ENCODE data around the gene CYB5A.

CYB5A gene

DNA sequence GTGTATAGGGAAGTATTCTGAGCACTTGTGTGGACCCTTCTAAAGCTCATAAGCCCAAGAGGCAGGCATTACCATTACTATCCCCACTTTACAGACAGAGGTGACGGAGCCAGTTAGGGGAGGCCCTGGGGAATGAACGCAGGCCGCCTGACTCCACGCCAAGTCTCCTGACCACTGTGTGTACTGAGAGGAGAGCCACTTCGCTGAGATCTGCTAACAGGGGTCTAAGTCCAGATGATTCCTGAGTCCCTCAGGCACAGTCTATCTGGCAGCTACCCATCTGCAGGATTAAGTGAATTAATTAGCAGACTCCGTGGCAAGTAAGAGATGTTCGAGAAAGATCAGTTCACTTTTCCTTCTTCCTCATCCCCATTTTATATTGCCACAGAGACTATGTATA lies 13.7 kb downstream of the CYB5A start:
- DNase-seq (ENCODE audit: low read depth in 1 of 2, low spot score in 1 of 2), result no peak

- DNase-seq (ENCODE audit: low read depth in 1 of 2, low spot score in 1 of 2), result no peak
These were observed 14.5 kb downstream of the CYB5A start for GRCh38 chr18:74277296-74277695.

DNA sequence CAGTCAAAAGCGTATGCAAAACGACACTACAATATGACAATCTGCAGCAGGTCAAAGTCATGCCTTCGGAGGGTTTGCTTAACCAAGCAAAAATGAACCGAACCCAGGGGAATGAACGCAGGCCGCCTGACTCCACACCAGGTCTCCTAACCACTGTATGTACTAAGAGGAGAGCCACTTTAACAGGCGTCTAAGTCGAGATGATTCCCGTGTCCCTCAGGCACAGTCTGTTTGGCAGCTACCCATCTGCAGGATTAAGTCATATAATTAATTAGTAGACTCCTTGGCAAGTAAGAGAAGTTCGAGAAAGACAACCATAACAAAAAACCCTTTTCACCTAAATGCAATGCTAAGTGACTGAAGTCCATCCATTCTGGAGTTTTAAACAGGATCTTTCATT lies 15.2 kb downstream of the CYB5A start:
- no peak for DNase-seq (ENCODE audit: low read depth in 1 of 2, low spot score in 1 of 2)

- no peak for DNase-seq (ENCODE audit: low read depth in 1 of 2, low spot score in 1 of 2)
These were observed 16.0 kb downstream of the CYB5A start for GRCh38 chr18:74275736-74276135.

DNA sequence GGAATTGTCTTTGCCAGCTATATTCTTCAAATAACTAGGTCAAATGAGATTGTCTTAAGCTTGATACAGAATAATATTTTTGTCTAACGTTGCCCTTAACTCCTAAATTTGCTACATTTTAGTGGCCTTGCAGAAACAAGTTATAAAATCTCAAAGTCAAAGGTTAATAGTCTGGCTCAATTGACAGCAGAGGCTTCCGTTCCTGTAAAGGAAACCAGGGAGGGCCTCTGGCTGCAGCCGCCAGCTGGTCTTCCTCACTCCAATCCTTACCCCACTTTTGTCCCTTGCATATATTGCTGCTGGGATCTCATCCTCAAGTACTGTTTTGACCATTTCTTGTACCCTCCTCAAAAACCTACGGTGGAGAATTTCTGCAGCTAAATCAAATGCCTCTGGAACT lies 17.1 kb downstream of the CYB5A start:
- no peak for DNase-seq (ENCODE audit: low read depth in 1 of 2, low spot score in 1 of 2)

DNA sequence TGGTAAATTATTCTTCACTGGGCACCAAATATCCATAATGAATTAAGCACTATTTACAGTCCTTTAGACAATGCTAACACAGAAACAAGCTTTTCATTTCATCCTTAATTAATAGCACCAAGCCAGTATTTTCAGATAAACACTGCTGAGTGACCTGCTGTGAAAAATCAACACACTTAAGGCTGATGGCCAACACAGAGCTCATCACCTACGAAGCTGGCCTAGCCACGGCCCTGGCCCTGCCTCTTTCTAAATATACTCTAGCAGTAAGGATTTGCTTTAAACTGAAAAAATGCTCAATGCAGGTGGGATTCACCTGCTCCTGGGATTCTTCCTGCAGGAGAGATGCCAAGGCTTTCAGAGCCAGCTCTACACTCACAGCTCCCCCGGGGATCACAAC lies 18.4 kb downstream of the CYB5A start:
- no peak for DNase-seq (ENCODE audit: low read depth in 1 of 2, low spot score in 1 of 2)

GRCh38 chr18:74271635-74272034 lies 20.1 kb downstream of the CYB5A start:
- DNase-seq (ENCODE audit: low read depth in 1 of 2, low spot score in 1 of 2), result no peak

GRCh38 chr18:74268933-74269620 lies 22.7 kb downstream of the CYB5A start:
- no peak for DNase-seq (ENCODE audit: low read depth in 1 of 2, low spot score in 1 of 2)

DNA sequence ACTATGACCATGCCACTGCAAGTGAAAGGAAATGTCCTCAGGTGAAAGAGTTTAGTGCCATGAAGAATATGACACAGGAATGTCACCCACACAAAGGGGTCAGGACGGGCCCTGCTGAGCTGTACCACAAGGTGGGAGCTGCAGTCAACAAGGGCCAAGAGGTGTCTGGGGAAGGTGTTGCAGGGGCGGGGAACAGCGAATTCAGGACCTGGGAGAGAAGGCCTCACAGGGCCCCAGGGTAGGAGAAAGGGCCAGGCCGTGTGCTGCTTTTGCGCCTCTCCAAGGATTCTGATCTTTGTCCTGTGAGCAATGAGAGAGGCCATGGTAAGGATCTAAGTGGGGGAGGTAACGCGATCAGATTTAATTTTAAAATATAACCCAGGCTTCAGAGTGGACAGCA lies 23.6 kb downstream of the CYB5A start:
- DNase-seq (ENCODE audit: low read depth in 1 of 2, low spot score in 1 of 2), result no peak

GRCh38 chr18:74266161-74266560 lies 25.6 kb downstream of the CYB5A start:
- no peak for DNase-seq (ENCODE audit: low read depth in 1 of 2, low spot score in 1 of 2)

GRCh38 chr18:74265546-74266098 lies 26.1 kb downstream of the CYB5A start:
- DNase-seq (ENCODE audit: low read depth in 1 of 2, low spot score in 1 of 2), result no peak

DNA sequence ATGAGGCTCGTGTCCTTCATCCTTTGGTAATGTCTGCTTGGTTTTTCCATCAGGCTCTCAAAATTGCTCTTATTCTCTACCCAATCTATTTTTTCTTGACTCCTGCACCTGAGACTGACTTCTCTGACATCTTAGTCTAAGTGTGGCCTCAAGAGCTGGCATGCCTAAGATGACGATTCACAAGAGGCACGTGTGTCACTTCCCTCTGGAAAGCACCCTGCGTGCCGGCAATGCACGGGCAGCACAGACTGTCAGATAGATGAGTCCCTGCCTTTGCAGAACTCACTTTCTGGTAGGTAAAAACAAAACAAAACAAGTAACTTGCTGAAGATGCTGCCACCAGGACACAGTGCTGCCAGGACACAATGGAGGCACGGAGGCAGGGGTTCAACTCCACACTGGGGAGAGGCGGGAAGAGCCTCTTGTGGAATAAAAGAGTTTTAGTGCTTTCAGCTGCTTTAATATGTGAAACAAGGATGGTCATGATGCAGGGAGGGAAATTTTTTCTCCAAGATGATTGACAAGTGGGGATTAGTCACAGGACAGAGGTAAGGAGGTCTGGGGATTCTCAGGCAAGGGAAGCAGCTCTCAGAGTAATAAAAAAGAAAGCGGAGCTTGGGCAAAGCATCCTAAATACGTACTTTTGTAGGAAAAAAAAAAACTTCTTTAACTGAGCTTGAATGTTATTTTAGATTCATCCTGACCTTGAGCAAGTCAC lies 27.3 kb downstream of the CYB5A start:
- no peak for DNase-seq (ENCODE audit: low read depth in 1 of 2, low spot score in 1 of 2)

DNA sequence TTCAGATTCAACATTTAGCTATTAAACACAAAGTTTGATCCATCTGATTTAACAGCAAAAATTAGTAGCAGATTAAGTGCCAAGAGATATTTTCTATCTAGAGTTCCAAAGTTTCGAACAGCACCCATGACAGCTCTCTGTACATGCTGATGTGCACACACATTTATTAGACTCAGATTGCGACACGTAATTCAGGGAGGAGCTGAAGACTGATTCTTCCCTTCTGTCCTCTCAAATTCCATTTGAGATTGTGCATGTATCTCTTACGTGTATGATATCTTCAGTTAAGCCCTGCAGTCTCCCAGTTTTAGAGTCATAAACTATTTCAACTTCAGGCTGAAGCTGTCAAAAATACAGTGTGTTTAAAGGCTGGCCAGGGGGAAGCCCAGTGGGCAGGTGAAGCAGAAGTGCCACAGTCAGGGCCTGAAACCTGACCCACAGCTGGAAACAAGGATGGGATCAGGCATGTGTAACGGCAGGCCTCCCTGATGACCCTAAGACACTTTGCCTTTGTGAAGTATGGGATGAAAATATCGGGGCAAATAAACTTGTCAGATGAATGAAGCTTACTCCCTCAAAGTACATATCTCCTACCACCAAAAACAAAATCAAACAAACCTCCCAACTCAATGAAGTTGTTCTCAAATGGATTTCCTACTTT lies 30.6 kb downstream of the CYB5A start:
- no peak for DNase-seq (ENCODE audit: low read depth in 1 of 2, low spot score in 1 of 2)

DNA sequence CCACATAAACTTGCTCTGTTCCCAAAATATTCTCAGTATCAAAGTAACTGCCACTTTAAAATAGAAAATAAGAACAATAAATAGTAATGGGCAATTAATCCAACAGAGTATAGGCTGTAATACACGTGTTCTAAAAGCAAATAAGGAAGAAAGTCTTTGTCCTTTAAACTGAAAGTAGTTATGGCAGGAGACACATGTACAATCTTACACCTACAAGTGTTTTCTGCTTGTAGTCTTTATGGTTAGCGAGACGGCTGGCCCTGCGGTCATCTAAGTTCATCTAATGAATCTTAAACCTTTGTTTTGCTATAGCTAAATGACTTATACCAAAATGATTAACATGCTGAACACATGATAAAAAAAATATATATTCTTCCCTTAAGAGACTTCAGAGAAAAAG lies 32.4 kb downstream of the CYB5A start:
- no peak for DNase-seq (ENCODE audit: low read depth in 1 of 2, low spot score in 1 of 2)

GRCh38 chr18:74257083-74257482 lies 34.7 kb downstream of the CYB5A start:
- DNase-seq (ENCODE audit: low read depth in 1 of 2, low spot score in 1 of 2), result no peak

DNA sequence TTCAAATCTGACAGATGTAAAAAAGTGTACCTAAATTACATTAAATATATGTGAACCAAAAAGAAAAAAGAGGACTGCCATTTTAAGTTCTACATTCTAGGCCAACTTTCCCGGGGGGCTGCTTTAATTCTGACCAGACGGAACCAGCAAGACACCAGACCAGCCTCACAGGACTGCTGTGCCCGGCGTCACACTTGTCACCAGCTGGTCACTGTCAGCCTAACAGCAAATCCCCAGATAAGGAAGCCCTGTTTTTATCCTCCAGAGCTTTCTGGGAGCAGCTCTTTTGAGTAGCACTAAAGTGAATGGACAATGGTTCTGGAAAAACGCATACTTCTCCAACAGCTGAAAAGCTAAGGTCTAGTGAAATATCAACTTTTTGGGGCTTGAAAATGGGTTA lies 35.6 kb downstream of the CYB5A start:
- DNase-seq (ENCODE audit: low read depth in 1 of 2, low spot score in 1 of 2), result no peak

DNA sequence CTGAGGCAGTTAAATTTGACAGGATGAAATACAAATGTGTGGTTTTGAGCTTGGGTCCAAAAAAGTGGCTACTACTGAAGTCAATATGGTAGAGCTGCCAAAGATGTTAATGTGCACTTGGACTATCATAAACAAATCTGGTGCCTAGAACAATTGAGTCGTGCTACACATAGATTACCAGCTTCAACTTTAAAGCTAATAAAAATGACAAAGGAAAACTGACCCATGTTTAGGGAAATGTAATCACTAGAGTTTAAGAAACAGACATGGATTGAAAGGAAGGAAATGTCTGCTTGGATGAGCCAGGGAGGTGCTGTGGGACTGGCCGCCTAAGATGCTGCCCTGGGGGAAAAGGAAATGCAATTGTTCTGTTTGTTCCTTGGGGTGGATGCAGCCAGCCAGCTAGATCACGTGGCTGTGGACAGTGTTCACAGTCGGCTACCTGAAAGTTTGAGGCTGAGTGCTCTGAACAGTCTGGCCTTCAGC lies 36.6 kb downstream of the CYB5A start:
- DNase-seq (ENCODE audit: low read depth in 1 of 2, low spot score in 1 of 2), result no peak

GRCh38 chr18:74252039-74252395 lies 39.7 kb downstream of the CYB5A start:
- no peak for DNase-seq (ENCODE audit: low read depth in 1 of 2, low spot score in 1 of 2)

GRCh38 chr18:74251297-74252038 lies 40.3 kb downstream of the CYB5A start:
- no peak for DNase-seq (ENCODE audit: low read depth in 1 of 2, low spot score in 1 of 2)

GRCh38 chr18:74250131-74250530 lies 41.6 kb downstream of the CYB5A start:
- DNase-seq (ENCODE audit: low read depth in 1 of 2, low spot score in 1 of 2), result no peak

GRCh38 chr18:74249181-74249968 lies 42.4 kb downstream of the CYB5A start:
- no peak for DNase-seq (ENCODE audit: low read depth in 1 of 2, low spot score in 1 of 2)

Data from stimulated activated CD4-positive, alpha-beta T cell treated with anti-CD3 and anti-CD28 coated beads, Interleukin-15, amount 100 ng/mL, for 1 hour (primary cell).